Fibroblast of lung (primary cell): ENCODE results near the gene FBXO31.

Source experiments
- EZH2 ChIP-seq: IDR thresholded peaks from 2 replicates; pipeline ENCODE4 v1.5.1; 2012; ENCODE audit warnings: low read length, control low read depth, mild to moderate bottlenecking; ENCODE audit errors: missing control alignments
- TF ChIP-seq, protein P1 (sequence below), 2 donors: IDR thresholded peaks in 1 of 2; conservative IDR thresholded peaks in 1 of 2; 1 replicate in 1 of 2; 2 replicates in 1 of 2; pipeline ENCODE4 v1.5.1; 2011 to 2012; ENCODE audit warnings: low read length in 2 of 2, control low read depth in 1 of 2, inconsistent platforms in 1 of 2, low read depth in 1 of 2, mild to moderate bottlenecking in 1 of 2

DNA sequence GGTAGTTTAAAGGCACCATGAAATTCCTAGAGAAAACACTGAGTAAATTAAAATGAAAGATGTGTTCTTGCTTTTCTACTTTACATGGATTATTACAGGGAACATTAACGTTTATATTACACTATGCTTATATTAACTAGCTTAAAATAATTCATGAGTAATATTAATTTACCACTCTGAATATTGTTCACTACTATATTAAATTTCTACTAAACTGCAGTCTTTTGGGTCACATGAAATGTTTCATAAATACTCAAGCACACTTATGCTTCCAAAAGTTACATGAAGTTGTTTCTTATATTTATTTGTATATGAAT lies 5.2 kb upstream of the FBXO31 start:
- TF ChIP-seq, protein P1, sequence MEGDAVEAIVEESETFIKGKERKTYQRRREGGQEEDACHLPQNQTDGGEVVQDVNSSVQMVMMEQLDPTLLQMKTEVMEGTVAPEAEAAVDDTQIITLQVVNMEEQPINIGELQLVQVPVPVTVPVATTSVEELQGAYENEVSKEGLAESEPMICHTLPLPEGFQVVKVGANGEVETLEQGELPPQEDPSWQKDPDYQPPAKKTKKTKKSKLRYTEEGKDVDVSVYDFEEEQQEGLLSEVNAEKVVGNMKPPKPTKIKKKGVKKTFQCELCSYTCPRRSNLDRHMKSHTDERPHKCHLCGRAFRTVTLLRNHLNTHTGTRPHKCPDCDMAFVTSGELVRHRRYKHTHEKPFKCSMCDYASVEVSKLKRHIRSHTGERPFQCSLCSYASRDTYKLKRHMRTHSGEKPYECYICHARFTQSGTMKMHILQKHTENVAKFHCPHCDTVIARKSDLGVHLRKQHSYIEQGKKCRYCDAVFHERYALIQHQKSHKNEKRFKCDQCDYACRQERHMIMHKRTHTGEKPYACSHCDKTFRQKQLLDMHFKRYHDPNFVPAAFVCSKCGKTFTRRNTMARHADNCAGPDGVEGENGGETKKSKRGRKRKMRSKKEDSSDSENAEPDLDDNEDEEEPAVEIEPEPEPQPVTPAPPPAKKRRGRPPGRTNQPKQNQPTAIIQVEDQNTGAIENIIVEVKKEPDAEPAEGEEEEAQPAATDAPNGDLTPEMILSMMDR (conservative IDR thresholded peaks at IDR 0.05 in 1 of 2, IDR thresholded peaks at IDR 0.05 in 1 of 2; ENCODE audit: low read depth in 1 of 2, low read length in 2 of 2) = no peak
- TF ChIP-seq EZH2 = no peak
